GM12891 (cell line): ENCODE measurements around the gene KIAA1755.

Source experiments
- DNase-seq: peaks from one replicate; pipeline ENCODE4 v3.0.0; 2011; ENCODE audit warnings: low spot score; ENCODE audit not compliant: insufficient read length
- FAIRE-seq: peaks from 2 replicates; lab custom pipeline; 2011; peaks lifted over from hg19 to GRCh38; lab: Jason Lieb, UNC
- PAX5 ChIP-seq: IDR thresholded peaks from 2 replicates; pipeline ENCODE4 v1.6.1; 2011; ENCODE audit warnings: low read length, moderate library complexity, mild to moderate bottlenecking; ENCODE audit not compliant: insufficient read depth, severe bottlenecking
- POLR2A ChIP-seq: IDR thresholded peaks from 2 replicates; pipeline ENCODE4 v1.6.1; 2011; ENCODE audit warnings: low read depth, low read length, control low read depth
- POLR2AphosphoS5 ChIP-seq: IDR thresholded peaks from 2 replicates; pipeline ENCODE4 v1.6.1; 2011; ENCODE audit warnings: low read depth, low read length, control low read depth
- POU2F2 ChIP-seq: IDR thresholded peaks from 2 replicates; pipeline ENCODE4 v1.6.1; 2011; ENCODE audit warnings: low read depth, mild to moderate bottlenecking, control low read depth, low read length, moderate library complexity
- SPI1 ChIP-seq: IDR thresholded peaks from 2 replicates; pipeline ENCODE4 v1.6.1; 2011; ENCODE audit warnings: low read depth, low read length, control low read depth
- TAF1 ChIP-seq: IDR thresholded peaks from 2 replicates; pipeline ENCODE4 v1.6.1; 2011; ENCODE audit warnings: low read depth, low read length, control low read depth

KIAA1755 gene

DNA sequence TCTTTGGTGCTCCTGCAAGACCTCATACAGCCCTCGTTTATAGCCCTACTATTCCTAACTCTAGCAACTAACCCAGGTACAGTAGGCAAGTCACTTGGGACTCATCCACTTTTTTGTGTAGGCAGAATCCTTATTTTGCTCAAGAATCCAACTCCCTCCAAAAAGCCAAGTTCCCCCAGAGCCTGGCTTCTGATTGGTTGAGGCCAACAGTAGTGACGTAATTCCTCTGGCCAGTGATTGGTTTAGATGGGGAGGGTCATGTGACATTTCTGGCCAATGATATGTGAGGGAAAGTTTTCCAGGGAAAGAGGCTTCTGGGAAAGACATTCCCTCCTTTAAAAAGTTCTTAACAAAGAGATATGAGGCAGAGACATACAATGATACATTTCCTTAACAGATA lies 32.1 kb downstream of the KIAA1755 start:
- no peak for TF ChIP-seq POLR2AphosphoS5
- TF ChIP-seq POLR2A: no peak
- TF ChIP-seq SPI1: no peak
- no peak for TF ChIP-seq POU2F2
- TF ChIP-seq TAF1: no peak
- no peak for TF ChIP-seq PAX5
- DNase-seq (no peak), FAIRE-seq (no peak)

DNA sequence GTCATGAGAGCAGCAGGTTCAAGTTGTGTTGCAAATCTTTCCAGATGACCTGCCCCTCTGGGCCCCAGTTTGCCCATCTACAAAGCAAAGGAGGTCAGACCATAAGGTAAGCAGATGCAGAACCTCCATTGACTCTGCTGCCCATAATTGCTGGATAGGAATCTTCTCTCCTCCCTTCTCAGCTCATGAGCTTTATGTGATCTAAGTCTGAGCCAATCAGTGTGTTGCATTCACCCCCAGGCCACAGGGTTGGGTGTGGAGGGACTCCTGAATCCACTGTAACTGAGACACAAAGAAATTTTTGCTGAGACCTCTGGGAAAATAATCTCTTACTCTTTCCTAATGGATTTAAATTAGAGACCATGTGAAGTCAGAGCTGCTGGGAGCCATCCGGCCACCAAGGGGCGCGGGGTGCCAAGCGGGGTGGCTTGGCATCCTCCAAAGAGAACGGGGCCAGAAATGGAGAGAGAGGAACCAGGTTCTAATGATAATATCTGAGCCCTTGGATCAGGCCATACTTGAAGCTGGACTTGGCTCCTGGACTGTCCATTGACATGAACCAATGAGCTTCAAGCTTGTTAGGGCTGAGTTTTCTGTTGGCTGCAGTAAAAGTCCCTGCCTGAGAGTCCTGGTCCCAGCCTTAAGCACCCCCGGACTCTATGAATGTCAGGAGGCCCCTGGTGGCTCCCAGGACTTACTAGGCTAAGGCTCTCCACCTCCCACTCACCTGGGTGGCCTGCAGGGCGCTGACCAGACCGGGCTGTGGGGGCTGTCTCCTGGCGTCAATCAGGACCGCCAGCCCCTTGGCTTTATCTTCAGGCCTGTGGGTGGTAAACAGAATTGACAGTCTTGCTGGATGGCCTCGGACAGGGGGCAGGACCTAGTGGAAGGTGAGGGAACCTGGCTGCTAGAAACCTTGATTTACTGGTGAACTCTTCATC lies 32.8 kb downstream of the KIAA1755 start:
- no peak for TF ChIP-seq SPI1
- TF ChIP-seq POLR2A: no peak
- no peak for TF ChIP-seq PAX5
- TF ChIP-seq POU2F2: no peak
- TF ChIP-seq TAF1: no peak
- TF ChIP-seq POLR2AphosphoS5: no peak
- DNase-seq (no peak), FAIRE-seq (no peak)

DNA sequence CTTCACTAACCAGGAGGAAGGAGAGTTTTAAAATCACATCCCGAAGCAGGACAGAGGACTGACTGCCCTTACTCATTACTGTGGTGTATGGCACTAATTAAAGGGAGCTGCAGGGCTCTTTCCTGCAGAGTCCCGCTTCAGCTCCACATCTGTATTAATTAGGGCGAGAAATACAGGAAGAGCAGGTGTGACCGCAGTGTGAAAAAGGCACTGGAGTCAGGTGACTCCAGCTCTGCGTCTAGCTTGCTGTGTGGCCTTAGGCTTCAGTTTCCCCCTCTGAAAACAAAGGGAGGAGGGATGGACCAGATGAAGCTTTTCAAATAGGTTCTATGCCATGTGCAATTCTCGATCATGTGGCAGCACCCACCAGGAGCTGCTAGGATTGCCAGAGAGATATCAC lies 34.0 kb downstream of the KIAA1755 start:
- TF ChIP-seq POLR2A: no peak
- no peak for TF ChIP-seq SPI1
- no peak for TF ChIP-seq POU2F2
- no peak for TF ChIP-seq POLR2AphosphoS5
- TF ChIP-seq TAF1: no peak
- no peak for TF ChIP-seq PAX5
- FAIRE-seq (no peak), DNase-seq (no peak)

DNA sequence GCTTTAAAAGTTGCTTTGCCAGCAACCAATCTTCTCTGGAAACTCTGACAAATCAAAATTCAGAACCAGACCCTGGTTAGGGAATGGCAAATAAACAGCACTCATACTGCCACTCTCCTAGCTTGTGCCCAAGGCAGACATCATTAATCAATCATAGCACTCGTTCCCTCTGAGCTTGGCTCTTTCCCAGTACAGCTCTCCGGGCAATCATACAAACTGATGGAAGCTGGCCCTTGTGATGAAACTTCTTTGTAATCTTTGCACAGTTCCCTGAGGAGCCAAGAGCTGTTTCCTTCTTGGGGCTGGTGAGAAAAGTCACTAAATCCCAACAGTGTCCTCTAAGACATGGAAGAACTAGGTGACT lies 34.7 kb downstream of the KIAA1755 start:
- no peak for DNase-seq
- no peak for TF ChIP-seq POU2F2
- FAIRE-seq: no peak

DNA sequence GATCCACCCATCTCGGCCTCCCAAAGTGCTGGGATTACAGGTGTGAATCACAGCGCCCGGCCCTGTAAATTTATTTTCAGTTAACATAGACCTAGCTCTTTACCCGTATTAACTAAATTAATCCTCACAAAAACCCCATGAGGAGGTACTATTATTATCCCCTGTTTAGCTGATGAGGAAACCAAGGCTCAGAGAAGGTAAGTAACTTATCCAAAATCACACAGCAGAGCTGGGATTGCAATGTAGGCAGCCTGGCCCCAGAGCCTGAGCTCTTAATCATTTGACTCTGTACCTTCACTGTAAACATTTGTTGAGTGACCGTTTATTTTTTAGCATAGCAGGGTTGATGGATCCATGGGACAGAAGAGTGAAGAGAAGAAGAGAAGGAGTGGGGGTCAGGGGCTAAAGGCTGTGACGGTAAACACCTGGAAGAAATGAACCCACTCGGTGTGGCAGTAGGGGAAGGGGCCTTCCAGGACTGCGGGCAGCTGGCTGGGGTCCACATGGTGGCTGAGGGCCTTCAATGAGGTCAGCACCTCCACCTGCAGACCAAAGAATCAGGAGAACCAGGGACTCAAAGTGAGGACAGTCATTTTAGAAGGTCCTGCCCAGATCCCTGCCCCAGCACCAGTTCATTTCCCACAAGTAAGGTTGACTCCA lies 35.2 kb downstream of the KIAA1755 start:
- TF ChIP-seq POU2F2 (no peak), TAF1 (no peak), POLR2A (no peak), PAX5 (no peak), POLR2AphosphoS5 (no peak)
- FAIRE-seq (no peak), DNase-seq (no peak)

DNA sequence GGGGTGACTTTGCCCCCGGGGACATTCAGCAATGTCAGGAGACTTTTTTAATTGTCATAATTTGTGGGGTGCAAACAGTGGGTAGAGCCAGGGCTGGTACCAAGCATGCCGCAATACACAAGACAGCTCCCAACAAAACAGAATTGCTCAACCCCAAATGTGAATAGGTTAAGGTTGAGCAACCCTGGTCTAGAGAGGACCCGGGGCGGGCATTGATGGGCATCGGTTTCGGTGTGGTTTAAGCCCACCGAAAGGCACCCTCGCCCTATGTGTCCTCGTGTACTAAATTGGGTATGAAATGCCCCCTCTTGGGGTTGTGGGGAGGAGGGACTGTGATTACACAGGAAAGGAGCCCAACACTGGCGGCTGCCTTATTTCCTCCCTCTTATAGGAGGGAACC lies 36.0 kb downstream of the KIAA1755 start:
- no peak for FAIRE-seq
- TF ChIP-seq TAF1: no peak
- no peak for TF ChIP-seq PAX5
- no peak for TF ChIP-seq POU2F2
- no peak for TF ChIP-seq POLR2AphosphoS5
- TF ChIP-seq POLR2A: no peak
- TF ChIP-seq SPI1: no peak
- no peak for DNase-seq

DNA sequence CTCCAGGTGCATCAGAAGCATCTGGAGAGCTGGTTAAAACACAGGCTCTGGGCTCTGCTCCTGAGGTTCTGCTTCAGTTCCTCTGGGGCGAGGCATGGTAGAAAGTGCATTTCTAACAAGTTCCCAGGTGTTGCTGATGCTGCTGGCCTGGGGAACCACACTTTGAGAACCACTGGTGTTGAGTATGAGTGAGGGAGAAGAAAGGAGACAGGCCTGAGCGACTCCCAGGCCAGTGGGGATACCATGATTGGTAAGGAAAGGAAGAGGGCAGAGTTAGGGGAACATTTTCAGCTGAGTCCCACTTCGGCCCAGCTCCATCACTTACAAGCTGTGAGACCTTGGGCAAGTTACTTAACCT lies 36.8 kb downstream of the KIAA1755 start:
- FAIRE-seq: no peak

DNA sequence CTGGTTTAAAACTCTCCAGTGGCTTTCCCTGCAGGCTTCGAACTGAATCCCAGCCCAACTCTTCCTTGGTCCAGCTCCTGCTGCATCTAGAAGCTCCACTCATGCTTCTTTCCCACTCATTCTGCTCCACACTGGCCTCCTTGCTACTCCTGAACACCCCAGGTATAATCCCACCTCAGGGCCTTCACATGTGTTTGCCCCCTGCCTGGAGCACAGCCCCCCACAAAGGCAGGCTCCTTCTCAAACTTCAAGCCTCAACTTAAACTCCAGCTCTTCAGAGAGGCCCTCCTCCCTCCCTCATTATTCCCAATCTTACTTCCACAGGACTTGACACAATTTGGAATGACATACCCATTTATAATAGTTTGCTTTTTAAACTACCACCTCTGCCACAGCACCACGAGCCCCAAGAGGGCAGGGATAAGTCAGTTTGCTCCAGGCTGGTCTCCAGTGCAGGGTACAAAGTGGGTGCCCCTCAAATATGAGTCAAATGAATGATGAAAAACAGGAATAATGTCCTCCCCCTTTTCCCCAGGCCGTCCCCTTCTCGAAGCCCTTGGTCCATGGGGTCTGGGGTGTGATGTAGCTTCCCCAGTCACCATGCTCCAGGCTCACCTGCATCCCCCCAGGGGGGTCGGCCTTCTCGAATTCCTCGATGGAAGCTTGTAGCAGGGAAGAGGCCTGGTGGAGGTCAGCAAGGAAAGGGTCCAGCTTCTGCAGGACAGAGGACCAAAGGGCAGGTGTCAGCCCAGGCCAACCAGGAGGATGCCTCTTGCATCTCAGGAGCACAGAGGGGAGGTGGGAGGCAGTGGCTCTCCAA lies 37.4 kb downstream of the KIAA1755 start:
- TF ChIP-seq POLR2AphosphoS5 (no peak), POU2F2 (no peak), TAF1 (no peak)
- FAIRE-seq: no peak

More for the DNA sequence above, 36.8 kb downstream of the KIAA1755 start:
- TF ChIP-seq POLR2A: no peak
- TF ChIP-seq POLR2AphosphoS5: no peak
- TF ChIP-seq SPI1: no peak
- TF ChIP-seq TAF1: no peak
- no peak for TF ChIP-seq PAX5
- TF ChIP-seq POU2F2: no peak
- no peak for DNase-seq

DNA sequence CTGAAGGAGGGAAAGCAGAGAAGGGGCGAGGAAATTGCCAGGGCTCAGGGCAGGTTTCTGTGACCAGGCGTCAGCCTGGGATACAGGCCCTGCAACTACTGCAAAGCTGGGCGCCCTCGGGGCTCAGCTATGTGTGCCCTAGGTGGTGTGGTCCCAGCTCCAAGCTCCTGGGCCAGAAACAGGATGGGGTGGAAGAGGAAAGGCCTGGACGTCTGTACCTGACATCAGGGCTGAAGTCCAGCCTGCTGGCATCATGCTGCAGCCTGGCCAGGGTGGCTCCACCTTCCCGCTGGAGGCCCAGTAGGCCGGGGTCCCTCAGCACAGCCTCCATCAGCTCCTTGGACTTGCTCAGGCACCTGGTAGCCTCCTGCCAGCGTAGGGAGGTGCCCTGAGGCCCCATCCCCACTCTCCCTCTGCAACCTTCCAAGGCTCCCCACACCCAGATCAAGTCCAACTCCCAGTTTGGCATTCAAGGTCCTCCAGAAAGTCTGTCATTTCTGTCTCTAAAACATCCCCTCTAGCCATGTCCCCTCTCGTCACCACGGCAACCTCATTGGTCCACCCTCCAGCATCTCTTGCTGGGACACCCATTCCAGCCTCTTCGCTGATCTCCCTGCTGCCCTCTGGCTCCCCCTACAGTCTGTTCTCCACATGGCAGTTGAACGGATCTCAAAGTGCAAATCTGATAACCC lies 38.2 kb downstream of the KIAA1755 start:
- TF ChIP-seq TAF1: no peak
- no peak for TF ChIP-seq POLR2AphosphoS5
- TF ChIP-seq POLR2A: no peak
- TF ChIP-seq POU2F2: no peak
- no peak for TF ChIP-seq SPI1
- TF ChIP-seq PAX5: no peak
- no peak for FAIRE-seq
- peak; percentile 66 for DNase-seq

More for the DNA sequence above, 37.4 kb downstream of the KIAA1755 start:
- DNase-seq: no peak
